Spleen (tissue), 7 donors: Measurements from ENCODE around the gene TDRD12.

Experiments
- CTCF ChIP-seq, 11 experiments: fragments of 200-600 bp in 7 of 11; fragments of 450-650 bp in 4 of 11; sonication (generic) in 4 of 11; IDR thresholded peaks in 8 of 11; conservative IDR thresholded peaks in 3 of 11; 1 replicate in 7 of 11; 2 replicates in 4 of 11; pipeline versions ENCODE4 v1.4.0 to v1.8.0; 2016 to 2021; ENCODE audit warnings: antibody characterized with exemption in 11 of 11, inconsistent platforms in 4 of 11, mild to moderate bottlenecking in 1 of 11
- POLR2A ChIP-seq, 3 donors: fragments of 450-650 bp; IDR thresholded peaks; one replicate each; pipeline ENCODE4 v1.5.1; 2017; ENCODE audit warnings: antibody characterized with exemption in 3 of 3, mild to moderate bottlenecking in 1 of 3
- donor health status: DM: no; HTN: no; CAD: no; lungs with moderate emphysema.
- donor health status: DM: no; HTN: no; CAD: no.
- donor health status: DM: no; HTN: no; CAD: no.

- TF ChIP-seq CTCF (IDR thresholded peaks at IDR 0.05 in 8 of 11, conservative IDR thresholded peaks at IDR 0.05 in 3 of 11) (no peak), POLR2A (IDR thresholded peaks at IDR 0.05) (no peak)
These were observed 109.9 kb downstream of the TDRD12 start for GRCh38 chr19:32829345-32829896.
